ENCODE data around the gene HLA-DRB5. TPM values are rescaled to one million over a fixed set of nuclear protein-coding genes. Genes with fewer than 3 reads are reported as not detected.

HLA-DRB5 gene
- total and polyA plus RNA-seq, 2 of the 8 experiments (the other 6 are each of a cell fraction or from before 2014, with no cell fraction given) = 0.83 to 1.4 TPM

GRCh38 chr6:32484614-32484998 lies 45.5 kb downstream of the HLA-DRB5 start:
- Histone ChIP-seq H4K91ac (replicated peaks; ENCODE audit: insufficient read length, low read length) (no peak overlapping the region), H3K9ac (replicated peaks in 1 of 4; ENCODE audit: extremely low read depth in 1 of 4, low read depth in 3 of 4, low read length in 3 of 4) (no peak overlapping the region), H2AFZ (ENCODE audit: low read length) (no peak overlapping the region), H3K79me2 (ENCODE audit: control insufficient read depth in 1 of 2, insufficient read depth in 2 of 2, low read length in 2 of 2) (no peaks in the 10 kb centered on the region), H4K5ac (ENCODE audit: insufficient read length, low read depth, low read length) (no peak overlapping the region), H2AK5ac (ENCODE audit: low read depth, low read length) (no peak overlapping the region), H2BK5ac (ENCODE audit: low read depth, low read length) (no peak overlapping the region), H3K9me3 (ENCODE audit: insufficient read depth in 2 of 2, low read depth in 1 of 2, low read length in 1 of 2) (no peaks in the 10 kb centered on the region), H2BK120ac (replicated peaks; ENCODE audit: low read depth, low read length) (no peak overlapping the region), H3K4ac (replicated peaks; ENCODE audit: insufficient read length, low read depth, low read length) (no peak overlapping the region), H3K56ac (replicated peaks; ENCODE audit: insufficient read length, low read depth, low read length) (no peak overlapping the region), H3K14ac (ENCODE audit: insufficient read length) (no peak overlapping the region), H3K36me3 (ENCODE audit: control insufficient read depth in 2 of 4, insufficient read depth in 4 of 4, low read length in 3 of 4) (no peaks in the 10 kb centered on the region), H3K4me2 (ENCODE audit: insufficient read depth in 1 of 2, low read depth in 2 of 2, low read length in 2 of 2) (no peak overlapping the region), H4K8ac (ENCODE audit: extremely low read depth, insufficient read depth, low read length) (no peak overlapping the region), H4K20me1 (replicated peaks in 1 of 2; ENCODE audit: control insufficient read depth in 1 of 2, insufficient read depth in 2 of 2, low read length in 2 of 2) (no peaks in the 10 kb centered on the region), H3K18ac (ENCODE audit: extremely low read depth, low read length) (no peak overlapping the region), H2BK20ac (ENCODE audit: low read length) (no peak overlapping the region), H3K27me3 (replicated peaks in 1 of 4; ENCODE audit: control insufficient read depth in 3 of 4, extremely low read depth in 1 of 4, insufficient read depth in 3 of 4, low read length in 3 of 4) (no peaks in the 10 kb centered on the region), H2BK12ac (ENCODE audit: low read depth, low read length) (no peak overlapping the region), H2BK15ac (ENCODE audit: low read length) (no peak overlapping the region), H3K4me1 (replicated peaks in 1 of 4; ENCODE audit: control insufficient read depth in 3 of 4, insufficient read depth in 4 of 4, low read length in 3 of 4) (no peaks in the 10 kb centered on the region), H3K23ac (ENCODE audit: insufficient read length) (no peak overlapping the region), H3K4me3 (ENCODE audit: extremely low read depth in 1 of 4, insufficient read depth in 2 of 4, low read depth in 3 of 4, low read length in 4 of 4) (no peak overlapping the region), H3K23me2 (ENCODE audit: low read depth, low read length) (no peaks in the 10 kb centered on the region), H3K27ac (ENCODE audit: low read depth, low read length) (no peak overlapping the region), H3K79me1 (ENCODE audit: low read depth, low read length) (no peaks in the 10 kb centered on the region)
- DNase-seq (ENCODE audit: low read depth in 1 of 2, low spot score in 2 of 2) = no peak
- ChIA-PET POLR2A (ENCODE audit: partially characterized antibody) (no interaction called here), CTCF (ENCODE audit: partially characterized antibody) (interaction anchor here (0.9 kb wide), 1 partner anchor 57 kb away, joined by 3 read pairs; no protein-coding TSS in a partner anchor)
- WGBS, 2 experiments (ENCODE audit: extremely low coverage in 1 of 2, insufficient coverage in 1 of 2, insufficient read length in 1 of 2, insufficient replicate concordance in 2 of 2, low coverage in 1 of 2, low lambda C conversion rate in 2 of 2, missing lambda C conversion rate in 1 of 2) = 64% methylated on average over 4 of the region's 4 CpGs; no CpG with 5 or more reads in 1 of the 2 experiments
- TF ChIP-seq CTCF (IDR thresholded peaks at IDR 0.05; ENCODE audit: control extremely low read depth in 1 of 3, insufficient read depth in 1 of 3, low read depth in 1 of 3, low read length in 3 of 3) = no peak
- no peak for TF ChIP-seq ATF3 (IDR thresholded peaks at IDR 0.05; ENCODE audit: insufficient read depth, low read depth, low read length)
- no peak for TF ChIP-seq KDM5A (IDR thresholded peaks at IDR 0.05; ENCODE audit: low read length)
- TF ChIP-seq RBBP5 (IDR thresholded peaks at IDR 0.05; ENCODE audit: borderline replicate concordance, low read depth, low read length) = no peak
- no peak for TF ChIP-seq SRF (IDR thresholded peaks at IDR 0.05; ENCODE audit: low read depth, low read length)
- TF ChIP-seq HDAC6 (IDR thresholded peaks at IDR 0.05; ENCODE audit: low read depth, low read length) = no peak
- TF ChIP-seq CHD2 (IDR thresholded peaks at IDR 0.05; ENCODE audit: low read length) = no peak
- no peak for TF ChIP-seq SAP30 (IDR thresholded peaks at IDR 0.05; ENCODE audit: insufficient read depth, insufficient replicate concordance, low read length)
- TF ChIP-seq YY1 (IDR thresholded peaks at IDR 0.05; ENCODE audit: low read depth, low read length) = no peak
- FAIRE-seq = no peak
